WTC11 (cell line): ENCODE data around the gene DRC3. TPM values are rescaled to one million over a fixed set of nuclear protein-coding genes. Genes with fewer than 3 reads are reported as not detected.

Source experiments
- ATAC-seq: fragments of 200-7000 bp; cut with Tn5 transposase; 2 replicates; pipeline ENCODE4 v1.10.0; 2021; ENCODE audit warnings: mild to moderate bottlenecking, moderate library complexity
- CTCF ChIA-PET: fragments of 300-600 bp; sonication (Branson Sonifier 250); formaldehyde crosslinking; loops from one replicate; lab custom pipeline; 2021; ENCODE audit warnings: antibody characterized with exemption; lab: Charles Lee
- POLR2A ChIA-PET: fragments of 350-600 bp; sonication (Branson Sonifier 250); formaldehyde crosslinking; loops from one replicate; lab custom pipeline; 2021; ENCODE audit warnings: antibody characterized with exemption; lab: Charles Lee
- DNase-seq: peaks from one replicate; pipeline ENCODE4 v3.0.0; 2021; ENCODE audit warnings: low spot score
- H3K27ac Mint-ChIP-seq: 2 replicates; pipeline ENCODE4 v1.8.0; 2021; ENCODE audit warnings: mixed read lengths
- H3K27me3 Mint-ChIP-seq: 2 replicates; pipeline ENCODE4 v1.8.0; 2021; ENCODE audit warnings: low read depth, mild to moderate bottlenecking, moderate library complexity, mixed read lengths
- H3K36me3 Mint-ChIP-seq: 2 replicates; pipeline ENCODE4 v1.8.0; 2021; ENCODE audit warnings: mixed read lengths
- H3K4me1 Mint-ChIP-seq: 2 replicates; pipeline ENCODE4 v1.8.0; 2022; ENCODE audit warnings: mixed read lengths
- H3K4me3 Mint-ChIP-seq: 2 replicates; pipeline ENCODE4 v1.8.0; 2021; ENCODE audit warnings: mild to moderate bottlenecking, moderate library complexity, mixed read lengths
- H3K9me3 Mint-ChIP-seq: 2 replicates; pipeline ENCODE4 v1.8.0; 2021; ENCODE audit warnings: mixed read lengths
- AR ChIP-seq: fragments of 250-450 bp; sonication (Bioruptor Pico); IDR thresholded peaks from 2 replicates; pipeline ENCODE4 v1.9.0; 2021; ENCODE audit warnings: mild to moderate bottlenecking
- CREM ChIP-seq: sonication (generic); formaldehyde crosslinking; IDR thresholded peaks from 2 replicates; pipeline ENCODE4 v1.8.1; 2022; ENCODE audit warnings: mild to moderate bottlenecking, missing genetic modification reagents, moderate library complexity
- ERG ChIP-seq: fragments of 250-450 bp; sonication (Bioruptor Pico); IDR thresholded peaks from 2 replicates; pipeline ENCODE4 v1.8.0; 2021; ENCODE audit warnings: mild to moderate bottlenecking
- ETV6 ChIP-seq: sonication (generic); formaldehyde crosslinking; IDR thresholded peaks from 2 replicates; pipeline ENCODE4 v1.8.1; 2022; ENCODE audit warnings: mild to moderate bottlenecking, missing genetic modification reagents
- FOXP4 ChIP-seq: sonication (generic); formaldehyde crosslinking; IDR thresholded peaks from 2 replicates; pipeline ENCODE4 v1.8.0; 2022; ENCODE audit warnings: mild to moderate bottlenecking, missing genetic modification reagents
- GRHL2 ChIP-seq: fragments of 250-450 bp; sonication (Bioruptor Pico); IDR thresholded peaks from 2 replicates; pipeline ENCODE4 v1.8.0; 2022; ENCODE audit warnings: mild to moderate bottlenecking, moderate library complexity; ENCODE audit not compliant: insufficient replicate concordance, severe bottlenecking
- IRF2 ChIP-seq: sonication (generic); formaldehyde crosslinking; IDR thresholded peaks from 2 replicates; pipeline ENCODE4 v1.8.0; 2022; ENCODE audit warnings: low read depth, missing genetic modification reagents, borderline replicate concordance
- KAT7 ChIP-seq: sonication (generic); formaldehyde crosslinking; IDR thresholded peaks from 2 replicates; pipeline ENCODE4 v1.8.1; 2023; ENCODE audit warnings: missing genetic modification reagents, mild to moderate bottlenecking, borderline replicate concordance
- MAX ChIP-seq: sonication (generic); formaldehyde crosslinking; IDR thresholded peaks from 2 replicates; pipeline ENCODE4 v1.8.0; 2022; ENCODE audit warnings: mild to moderate bottlenecking, missing genetic modification reagents
- MXD4 ChIP-seq: fragments of 250-450 bp; sonication (Bioruptor Pico); IDR thresholded peaks from 2 replicates; pipeline ENCODE4 v1.8.0; 2021; ENCODE audit warnings: mild to moderate bottlenecking, moderate library complexity, borderline replicate concordance
- PREB ChIP-seq: sonication (generic); formaldehyde crosslinking; IDR thresholded peaks from 2 replicates; pipeline ENCODE4 v1.8.1; 2022; ENCODE audit warnings: mild to moderate bottlenecking, missing genetic modification reagents, moderate library complexity, borderline replicate concordance
- RELA ChIP-seq: sonication (generic); formaldehyde crosslinking; IDR thresholded peaks from 2 replicates; pipeline ENCODE4 v1.8.1; 2022; ENCODE audit warnings: missing genetic modification reagents, mild to moderate bottlenecking, borderline replicate concordance
- RORB ChIP-seq: fragments of 250-450 bp; sonication (Bioruptor Pico); IDR thresholded peaks from 2 replicates; pipeline ENCODE4 v1.9.0; 2021; ENCODE audit warnings: mild to moderate bottlenecking
- TEAD4 ChIP-seq: sonication (generic); formaldehyde crosslinking; IDR thresholded peaks from 2 replicates; pipeline ENCODE4 v1.8.0; 2022; ENCODE audit warnings: mild to moderate bottlenecking, missing genetic modification reagents
- USF2 ChIP-seq: sonication (generic); formaldehyde crosslinking; IDR thresholded peaks from 2 replicates; pipeline ENCODE4 v1.8.1; 2023; ENCODE audit warnings: mild to moderate bottlenecking, missing genetic modification reagents, moderate library complexity
- ZNF121 ChIP-seq: sonication (generic); formaldehyde crosslinking; IDR thresholded peaks from 2 replicates; pipeline ENCODE4 v1.8.0; 2023; ENCODE audit warnings: missing genetic modification reagents
- ZNF317 ChIP-seq: sonication (generic); formaldehyde crosslinking; IDR thresholded peaks from 2 replicates; pipeline ENCODE4 v1.8.1; 2023; ENCODE audit warnings: low read depth, mild to moderate bottlenecking, moderate library complexity, missing genetic modification reagents, borderline replicate concordance
- ZNF396 ChIP-seq: fragments of 250-450 bp; sonication (Bioruptor Pico); IDR thresholded peaks from 2 replicates; pipeline ENCODE4 v1.8.0; 2021; ENCODE audit warnings: mild to moderate bottlenecking, moderate library complexity, borderline replicate concordance
- ZNF416 ChIP-seq: fragments of 250-450 bp; sonication (Bioruptor Pico); IDR thresholded peaks from 2 replicates; pipeline ENCODE4 v1.9.0; 2021; ENCODE audit warnings: mild to moderate bottlenecking, inconsistent platforms
- ZNF532 ChIP-seq: fragments of 250-450 bp; sonication (Bioruptor Pico); IDR thresholded peaks from 2 replicates; pipeline ENCODE4 v1.9.0; 2021; ENCODE audit warnings: mild to moderate bottlenecking, borderline replicate concordance
- total RNA-seq: library from RNA; stranded (reverse); gene quantifications from 3 replicates; pipeline ENCODE4 v1.2.3, GENCODE V29; 2021

DRC3 gene
- total RNA-seq, 1 experiment from 2014 or later: 0.42 TPM

GRCh38 chr17:18040261-18040858 lies 67.7 kb downstream of the DRC3 start (continued):
- TF ChIP-seq KAT7 (no peak), USF2 (CRISPR knock-in tag) (no peak), MXD4 (CRISPR knock-in tag) (no peak), RELA (CRISPR knock-in tag) (no peak), FOXP4 (CRISPR knock-in tag) (no peak), ZNF317 (no peak), ERG (no peak), PREB (CRISPR knock-in tag) (no peak), AR (CRISPR knock-in tag) (no peak), ZNF121 (CRISPR knock-in tag) (no peak)

GRCh38 chr17:18041776-18042175 lies 69.1 kb downstream of the DRC3 start:
- no peak overlapping the region for H3K27ac Mint-ChIP-seq
- H3K27me3 Mint-ChIP-seq: no peaks in the 10 kb centered on the region; the same call in 1 of the 2 replicates
- H3K9me3 Mint-ChIP-seq: no peaks in the 10 kb centered on the region
- CTCF ChIA-PET: no interaction called here
- DNase-seq (no peak), ATAC-seq (no peak)
- POLR2A ChIA-PET: no interaction called here
- H3K4me3 Mint-ChIP-seq: peak overlapping the region; percentile 37
- H3K4me1 Mint-ChIP-seq: peaks cover 29% of the 10 kb centered on the region
- H3K36me3 Mint-ChIP-seq: peaks cover 11% of the 10 kb centered on the region
- TF ChIP-seq GRHL2 (CRISPR knock-in tag) (no peak), ETV6 (no peak), MAX (CRISPR knock-in tag) (no peak), ZNF396 (no peak), ZNF416 (no peak), RORB (CRISPR knock-in tag) (no peak), CREM (CRISPR knock-in tag) (no peak), TEAD4 (no peak), IRF2 (CRISPR knock-in tag) (no peak), ZNF532 (CRISPR knock-in tag) (no peak)
